Endothelial cell of umbilical vein (primary cell): ENCODE measurements around the gene EFHD2. TPM values are rescaled to one million over a fixed set of nuclear protein-coding genes. Genes with fewer than 3 reads are reported as not detected.
A peak's percentile ranks its signal among the peaks of the same experiment; 100 is the strongest.

Source experiments
- BruUV-seq: library from RNA; stranded (reverse); fragments of 400-500 nt; replicated peaks from 2 replicates; lab custom pipeline; 2021; lab: Mats Ljungman, UMichigan
- CTCF ChIA-PET: fragments of 300-600, 350-600 bp; sonication (Branson Sonifier 250); formaldehyde crosslinking; loops from one replicate; lab custom pipeline; 2021; ENCODE audit warnings: antibody characterized with exemption, inconsistent platforms; lab: Charles Lee
- POLR2A ChIA-PET: fragments of 300-600, 350-600 bp; sonication (Branson Sonifier 250); formaldehyde crosslinking; loops from one replicate; lab custom pipeline; 2021; ENCODE audit warnings: antibody characterized with exemption, inconsistent platforms; lab: Charles Lee
- DNase-seq: peaks from one replicate; pipeline ENCODE4 v3.0.0-alpha.2; 2011; ENCODE audit warnings: low read depth, low spot score
- FAIRE-seq: peaks from 2 replicates; lab custom pipeline; 2011; peaks lifted over from hg19 to GRCh38; lab: Jason Lieb, UNC
- H2AFZ ChIP-seq: 2 replicates; pipeline ENCODE4 v1.6.0; 2012; ENCODE audit warnings: low read depth, low read length, control low read depth, inconsistent platforms
- H3K27ac ChIP-seq: 2 replicates; pipeline ENCODE4 v1.5.1; 2011; ENCODE audit warnings: low read depth, mild to moderate bottlenecking, control low read depth, low read length, moderate library complexity; ENCODE audit not compliant: insufficient read depth
- H3K27me3 ChIP-seq, 2 experiments: 2 replicates each; pipeline versions ENCODE4 v1.6.0 to v1.6.1; 2011; ENCODE audit warnings: low read length in 2 of 2, mixed read lengths in 1 of 2; ENCODE audit not compliant: control insufficient read depth in 2 of 2, insufficient read depth in 2 of 2
- H3K36me3 ChIP-seq, 2 experiments: 2 replicates in 1 of 2; 3 replicates in 1 of 2; pipeline ENCODE4 v1.5.1; 2011; ENCODE audit warnings: low read length in 2 of 2, mild to moderate bottlenecking in 1 of 2, moderate library complexity in 1 of 2; ENCODE audit not compliant: control insufficient read depth in 2 of 2, insufficient read depth in 2 of 2; ENCODE audit errors: extremely low read depth in 1 of 2
- H3K4me1 ChIP-seq: 3 replicates; pipeline ENCODE4 v1.5.1; 2011; ENCODE audit warnings: mild to moderate bottlenecking, low read length; ENCODE audit not compliant: control insufficient read depth, insufficient read depth; ENCODE audit errors: extremely low read depth
- H3K4me2 ChIP-seq: 2 replicates; pipeline ENCODE4 v1.6.1; 2011; ENCODE audit warnings: low read length, control low read depth, mixed read lengths; ENCODE audit not compliant: insufficient read depth
- H3K4me3 ChIP-seq, 3 experiments: fragments of 200-600 bp in 1 of 3; sonication (generic), shearing (Covaris generic) in 1 of 3; replicated peaks in 1 of 3; 2 replicates each; pipeline ENCODE4 v1.5.1; 2011 to 2016; ENCODE audit warnings: control low read depth in 3 of 3, low read length in 3 of 3, mild to moderate bottlenecking in 2 of 3, inconsistent platforms in 1 of 3, low read depth in 1 of 3, moderate library complexity in 1 of 3; ENCODE audit not compliant: insufficient read depth in 1 of 3
- H3K79me2 ChIP-seq: 2 replicates; pipeline ENCODE4 v1.6.0; 2012; ENCODE audit warnings: low read length, inconsistent platforms; ENCODE audit not compliant: control insufficient read depth, insufficient read depth
- H3K9ac ChIP-seq: replicated peaks from 2 replicates; pipeline ENCODE3; 2011; ENCODE audit warnings: low read length, control low read depth; ENCODE audit not compliant: insufficient read depth; ENCODE audit errors: extremely low read depth
- H3K9me1 ChIP-seq: replicated peaks from 3 replicates; pipeline ENCODE4 v1.6.0; 2011; ENCODE audit warnings: mild to moderate bottlenecking, low read length; ENCODE audit not compliant: control insufficient read depth, insufficient read depth; ENCODE audit errors: extremely low read depth
- H3K9me3 ChIP-seq: replicated peaks from 2 replicates; pipeline ENCODE4 v1.5.1; 2012; ENCODE audit warnings: low read length, inconsistent platforms; ENCODE audit not compliant: control insufficient read depth, insufficient read depth
- H4K20me1 ChIP-seq: replicated peaks from 2 replicates; pipeline ENCODE3; 2011; ENCODE audit warnings: mild to moderate bottlenecking, low read length; ENCODE audit not compliant: control insufficient read depth, insufficient read depth; ENCODE audit errors: extremely low read depth
- CTCF ChIP-seq, 2 donors: IDR thresholded peaks; 1 replicate in 1 of 2; 2 replicates in 1 of 2; pipeline ENCODE4 v1.5.1; 2011; ENCODE audit warnings: low read length in 2 of 2, mild to moderate bottlenecking in 2 of 2, moderate library complexity in 2 of 2, control low read depth in 1 of 2, inconsistent platforms in 1 of 2, low read depth in 1 of 2; ENCODE audit not compliant: insufficient read depth in 1 of 2; ENCODE audit errors: extremely low read depth in 1 of 2
- EZH2 ChIP-seq: IDR thresholded peaks from 2 replicates; pipeline ENCODE4 v1.6.1; 2012; ENCODE audit warnings: borderline replicate concordance, low read depth, mild to moderate bottlenecking, moderate library complexity, low read length, inconsistent platforms; ENCODE audit not compliant: severe bottlenecking
- FOS ChIP-seq: IDR thresholded peaks from 2 replicates; pipeline ENCODE4 v1.6.1; 2011; ENCODE audit warnings: mild to moderate bottlenecking, low read length, moderate library complexity, borderline replicate concordance; ENCODE audit not compliant: insufficient read depth
- GATA2 ChIP-seq: IDR thresholded peaks from 2 replicates; pipeline ENCODE4 v1.7.0; 2011; ENCODE audit warnings: low read depth, mild to moderate bottlenecking, moderate library complexity, mixed read lengths, low read length; ENCODE audit not compliant: insufficient read length, insufficient read depth
- JUN ChIP-seq: IDR thresholded peaks from 2 replicates; pipeline ENCODE4 v1.6.1; 2011; ENCODE audit warnings: borderline replicate concordance, low read depth; ENCODE audit not compliant: insufficient read length, insufficient read depth
- MAX ChIP-seq: IDR thresholded peaks from 2 replicates; pipeline ENCODE4 v1.6.1; 2011; ENCODE audit not compliant: insufficient read depth, insufficient read length
- MYC ChIP-seq: IDR thresholded peaks from one replicate; pipeline ENCODE4 v1.6.1; 2011; ENCODE audit warnings: mild to moderate bottlenecking, low read depth, low read length
- POLR2A ChIP-seq: IDR thresholded peaks from 2 replicates; pipeline ENCODE4 v1.6.1; 2012; ENCODE audit warnings: low read depth, mild to moderate bottlenecking, control low read depth, low read length
- POLR2AphosphoS5 ChIP-seq: IDR thresholded peaks from 2 replicates; pipeline ENCODE4 v1.6.1; 2012; ENCODE audit warnings: low read depth, mild to moderate bottlenecking, control low read depth, low read length, moderate library complexity; ENCODE audit not compliant: insufficient read depth
- dilution Hi-C: fragments of 300-500 bp; cut with MboI; formaldehyde crosslinking; loops from one replicate; pipeline ENCODE4 v1.15.0; 2019; ENCODE audit warnings: low sequenced_read_pairs; ENCODE audit not compliant: extremely low pct_ligation_motif_present
- intact Hi-C: fragments of 100-400 bp; cut with micrococcal nuclease; formaldehyde crosslinking; loops from one replicate; pipeline ENCODE4 v1.10.0; 2022
- polyA plus RNA-seq, 4 experiments: library from polyadenylated mRNA; depleted of rRNA in 3 of 4; stranded (reverse) in 3 of 4; unstranded in 1 of 4; fragments of >200 nt; gene quantifications; 2 replicates each; pipeline versions ENCODE4 v1.2.1 to v1.2.3, GENCODE V29; 2011 to 2012; ENCODE audit warnings: missing spikeins in 1 of 4
- total RNA-seq: library from RNA; stranded (reverse); gene quantifications from 2 replicates; pipeline ENCODE4 v1.2.3, GENCODE V29; 2021

EFHD2 gene
- total and polyA plus RNA-seq, 2 donors (not counting 3 experiments of a cell fraction or from before 2014, with no cell fraction given): 50.2 to 73.5 TPM

GRCh38 chr1:15418806-15419515 lies 9.3 kb downstream of the EFHD2 start:
- POLR2A ChIA-PET: interaction anchor here (0.6 to 1.5 kb wide), 2 partner anchors 80 to 90 kb away, joined by 3 to 4 read pairs; no protein-coding TSS in a partner anchor
- no peak overlapping the region for H3K4me3 ChIP-seq
- no peak for TF ChIP-seq FOS
- no peak for TF ChIP-seq GATA2
- TF ChIP-seq MAX: no peak
- no peak for TF ChIP-seq EZH2
- TF ChIP-seq POLR2A: no peak
- no peak for TF ChIP-seq JUN
- TF ChIP-seq CTCF (IDR thresholded peaks at IDR 0.05; ENCODE audit: extremely low read depth in 1 of 2, insufficient read depth in 1 of 2, low read depth in 1 of 2, low read length in 2 of 2): no peak
- TF ChIP-seq POLR2AphosphoS5: no peak
- TF ChIP-seq MYC: no peak
- FAIRE-seq (peak; percentile 86), DNase-seq (peak; percentile 48)
- BruUV-seq: no TSS peak
- H3K36me3 ChIP-seq: peaks cover 0 to 3% of the 10 kb centered on the region in 2 experiments
- H3K4me1 ChIP-seq: peaks cover 45% of the 10 kb centered on the region
- H3K4me2 ChIP-seq: peak overlapping the region; percentile 4
- H2AFZ ChIP-seq: no peak overlapping the region
- no peaks in the 10 kb centered on the region for H4K20me1 ChIP-seq
- CTCF ChIA-PET: interaction anchor here (0.6 to 3.0 kb wide), 9 partner anchors 9 to 242 kb away, joined by 3 to 28 read pairs (median 4); no protein-coding TSS in a partner anchor
- H3K9ac ChIP-seq: no peak overlapping the region
- dilution Hi-C loops: loop anchor here (10.0 kb wide), 1 partner anchor 94 kb away; no protein-coding TSS in a partner anchor
- no peaks in the 10 kb centered on the region for H3K27me3 ChIP-seq
- H3K27ac ChIP-seq: no peak overlapping the region
- H3K9me1 ChIP-seq: no peaks in the 10 kb centered on the region
- no peaks in the 10 kb centered on the region for H3K9me3 ChIP-seq
- peaks cover 72% of the 10 kb centered on the region for H3K79me2 ChIP-seq
- intact Hi-C loops: loop anchor here (5.0 to 10.0 kb wide), 3 partner anchors 202 to 414 kb away; partner anchors contain the start of gene TMEM51
